HG03575 (cell line): Measurements from ENCODE around the gene LCLAT1.
"Not testable (repeated sequence)": the region's sequence is repeated elsewhere in the genome, so short reads cannot be mapped to it uniquely, and the experiment has no call there.

Source experiments
- ATAC-seq: cut with Tn5 transposase; IDR thresholded peaks from one replicate; pipeline ENCODE4 v1.9.1; 2021; ENCODE audit not compliant: unreplicated experiment, insufficient number of reproducible peaks, low FRiP score; ENCODE audit errors: extremely low read depth

LCLAT1 gene

DNA sequence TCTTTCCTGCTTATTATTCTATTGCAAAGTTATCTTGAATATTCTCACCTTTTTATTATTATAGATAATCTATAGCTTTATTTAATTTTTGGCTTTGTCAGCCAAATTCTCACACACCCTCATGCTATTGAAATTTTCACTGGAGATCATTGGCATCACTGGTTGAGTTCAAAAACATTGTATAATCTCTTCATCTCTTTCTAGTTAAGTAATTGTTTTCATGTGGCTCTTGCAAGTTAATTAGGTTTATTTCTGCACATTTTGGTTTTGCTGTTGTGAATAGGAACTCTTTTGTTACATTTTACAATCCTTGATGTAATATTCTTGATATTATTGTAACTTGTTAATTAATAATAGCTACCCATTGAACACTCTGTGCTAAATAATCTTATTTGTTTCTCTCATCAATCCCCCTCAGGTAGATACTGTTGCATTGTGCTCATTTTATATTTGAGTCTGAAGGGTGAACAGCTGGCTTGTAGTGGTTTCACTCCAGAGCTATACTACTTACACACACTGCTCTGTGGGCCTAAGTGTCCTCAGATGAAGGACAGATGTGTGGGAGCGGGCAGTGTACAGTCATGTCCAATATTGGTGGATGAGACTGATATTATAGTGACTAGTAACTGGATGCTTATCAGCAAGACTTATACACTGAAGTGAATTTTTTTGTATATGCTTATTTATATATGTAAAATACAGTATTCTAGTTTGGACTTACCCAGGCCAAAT is 112.7 kb downstream of the LCLAT1 start:
- ATAC-seq, result no peak

DNA sequence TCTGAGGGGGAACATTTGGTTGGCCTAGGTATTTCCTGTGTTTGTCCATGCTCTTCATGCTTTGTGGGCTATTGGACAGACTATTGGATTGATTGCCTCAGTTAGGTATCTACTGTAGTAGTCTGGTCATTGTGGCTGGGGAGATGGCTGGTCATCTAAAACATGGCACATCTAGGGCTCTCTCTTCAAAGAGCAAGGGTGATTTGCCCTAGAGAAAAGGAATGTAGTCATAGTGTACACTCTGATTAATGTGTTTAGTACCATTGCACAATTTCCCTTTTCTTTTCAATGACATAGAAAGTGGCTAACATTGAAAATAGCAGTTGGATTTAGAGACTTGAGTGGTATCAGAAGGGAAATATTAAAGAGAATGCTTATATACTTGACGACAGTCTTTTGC is 114.3 kb downstream of the LCLAT1 start:
- ATAC-seq, result no peak

GRCh38 chr2:30565851-30566358 is 118.9 kb downstream of the LCLAT1 start:
- ATAC-seq, result no peak

- no peak for ATAC-seq
These were observed 119.6 kb downstream of the LCLAT1 start for GRCh38 chr2:30566631-30567030.

DNA sequence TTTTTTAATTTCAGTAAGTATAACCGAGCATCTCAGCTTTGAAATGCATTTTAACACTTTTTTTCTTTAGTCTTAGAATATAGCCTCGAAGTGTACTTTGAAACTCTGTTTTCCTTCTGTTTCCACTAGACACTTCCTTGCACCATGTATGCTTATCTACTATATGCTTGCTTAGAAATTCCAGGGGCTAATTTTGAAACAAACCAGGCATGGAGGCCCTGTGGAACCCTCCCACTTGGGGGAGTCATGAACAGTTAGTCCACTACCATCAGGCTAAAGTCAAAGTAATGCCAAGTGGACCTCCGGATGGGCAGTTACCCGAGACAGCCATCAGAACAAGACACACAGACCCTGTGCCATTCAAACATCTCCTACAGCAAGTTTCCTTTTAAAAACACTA is 120.3 kb downstream of the LCLAT1 start:
- ATAC-seq, result no peak

DNA sequence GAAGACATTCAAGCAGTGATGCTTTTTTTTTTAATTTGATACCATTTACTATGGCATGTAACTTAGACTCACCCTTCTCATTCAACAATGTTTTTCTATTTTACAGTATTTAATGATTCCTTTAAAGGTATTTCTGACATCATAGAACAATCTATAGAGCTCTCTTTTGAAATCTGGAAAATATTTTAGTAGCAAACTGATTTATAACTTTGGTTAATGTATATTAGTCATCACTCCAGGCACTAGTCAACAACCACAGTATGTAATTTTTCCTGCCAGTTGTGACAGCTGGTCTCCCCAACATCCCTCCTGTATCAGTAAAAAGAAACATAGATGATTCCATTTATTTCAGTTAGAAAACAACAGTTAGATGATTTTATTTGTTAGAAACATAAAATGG is 122.9 kb downstream of the LCLAT1 start:
- ATAC-seq, result no peak

DNA sequence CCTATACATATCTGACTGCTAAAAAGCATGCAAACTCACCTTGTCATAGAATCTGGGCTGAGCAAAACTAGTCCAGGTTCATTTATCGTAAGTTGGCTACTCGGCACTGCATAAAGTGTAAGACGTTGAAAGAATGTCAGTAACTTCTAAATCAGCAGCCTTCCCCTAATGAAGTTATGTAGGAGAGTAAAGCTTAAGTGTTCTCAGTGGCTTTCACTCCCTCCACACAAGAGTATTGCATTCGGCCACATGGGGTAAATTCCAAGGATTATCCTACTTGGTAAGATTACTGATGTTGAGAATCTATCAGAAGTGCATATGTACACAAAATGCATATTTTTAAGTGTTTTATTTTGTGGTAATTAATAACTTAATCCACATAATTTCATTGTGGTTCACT is 130.1 kb downstream of the LCLAT1 start:
- ATAC-seq, result no peak

- ATAC-seq, result no peak
These were observed 133.3 kb downstream of the LCLAT1 start for GRCh38 chr2:30580391-30580790.

- ATAC-seq, result no peak
These were observed 135.5 kb downstream of the LCLAT1 start for GRCh38 chr2:30582521-30582920.

DNA sequence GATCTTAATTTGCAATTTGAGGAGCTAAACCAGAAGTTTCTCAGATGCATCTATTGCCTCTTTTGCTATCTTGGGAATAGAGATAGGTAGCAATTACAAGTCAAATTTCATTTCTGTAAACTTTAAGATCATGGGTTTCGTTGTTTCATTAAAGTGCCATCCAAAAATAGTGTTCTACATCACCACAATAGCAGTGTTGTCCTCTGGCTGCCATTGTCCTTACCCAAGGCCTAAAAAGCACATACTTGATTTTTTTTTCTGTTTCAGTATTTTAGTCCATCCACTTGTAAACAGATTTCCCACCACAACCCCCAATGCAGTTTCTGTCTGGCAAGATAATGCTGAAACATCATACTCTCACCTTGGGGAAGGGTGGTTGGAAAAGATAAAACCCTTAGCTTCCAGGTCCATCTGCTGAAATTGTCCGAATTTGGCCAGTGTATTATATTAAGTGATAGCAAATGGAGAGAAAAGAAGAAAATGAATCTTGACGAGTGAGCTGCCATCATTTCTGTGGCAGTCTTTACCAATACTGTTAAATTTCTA is 136.2 kb downstream of the LCLAT1 start:
- no peak for ATAC-seq

DNA sequence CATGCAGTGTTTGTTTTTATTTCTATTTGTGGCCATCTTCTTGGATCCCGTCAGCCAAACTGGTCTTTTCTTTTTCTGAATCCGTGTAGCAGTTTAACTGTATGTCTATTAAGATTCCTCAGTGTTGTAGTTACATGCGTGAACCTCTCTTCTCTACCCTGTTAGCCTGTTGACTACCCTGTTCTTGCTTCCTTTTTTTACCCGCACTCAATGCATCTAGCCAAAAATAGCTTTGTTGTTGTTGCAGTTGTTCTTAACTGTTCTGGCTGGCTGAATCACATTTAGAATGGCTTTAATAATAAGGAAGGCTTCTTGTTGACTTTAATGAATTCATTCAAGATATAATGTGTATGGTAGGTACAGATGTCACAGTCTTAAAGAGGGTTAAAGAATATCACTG is 137.1 kb downstream of the LCLAT1 start:
- ATAC-seq, result no peak

DNA sequence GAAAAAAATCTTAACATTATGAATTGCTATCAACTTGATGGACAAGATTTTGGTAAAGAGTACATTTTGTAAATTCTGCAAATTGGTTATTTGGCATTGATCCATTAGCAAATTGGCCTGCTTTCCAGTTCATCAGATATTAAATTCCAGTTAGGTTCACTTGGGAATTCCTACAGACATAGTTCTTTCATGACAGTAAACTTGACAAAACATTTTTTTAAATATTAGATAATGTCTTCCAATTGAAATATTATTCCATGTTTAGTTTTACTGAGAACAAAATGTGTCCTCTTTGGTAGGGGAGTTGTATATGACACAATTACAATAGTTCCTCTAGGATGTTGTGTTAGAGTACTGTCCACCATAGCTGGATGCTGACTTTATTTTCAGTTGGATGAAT is 141.9 kb downstream of the LCLAT1 start:
- ATAC-seq, result no peak

DNA sequence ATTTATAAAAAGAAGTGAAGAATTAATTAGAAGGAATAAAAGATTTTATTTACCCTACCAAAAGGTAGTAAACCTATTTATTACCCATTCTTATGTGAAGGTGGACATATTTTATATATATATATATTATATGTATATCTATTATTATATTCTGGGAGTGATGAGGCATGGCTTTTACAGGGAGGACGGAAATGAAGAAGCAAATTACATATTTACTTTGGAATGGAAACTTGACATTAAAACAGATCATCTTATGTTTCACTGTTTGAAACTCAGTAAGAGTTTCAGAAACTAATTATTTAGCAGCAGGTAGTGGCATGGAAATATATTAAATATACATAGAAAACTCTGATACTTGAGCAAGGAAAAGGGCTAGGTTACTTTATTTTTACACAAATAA is 143.4 kb downstream of the LCLAT1 start:
- no peak for ATAC-seq

DNA sequence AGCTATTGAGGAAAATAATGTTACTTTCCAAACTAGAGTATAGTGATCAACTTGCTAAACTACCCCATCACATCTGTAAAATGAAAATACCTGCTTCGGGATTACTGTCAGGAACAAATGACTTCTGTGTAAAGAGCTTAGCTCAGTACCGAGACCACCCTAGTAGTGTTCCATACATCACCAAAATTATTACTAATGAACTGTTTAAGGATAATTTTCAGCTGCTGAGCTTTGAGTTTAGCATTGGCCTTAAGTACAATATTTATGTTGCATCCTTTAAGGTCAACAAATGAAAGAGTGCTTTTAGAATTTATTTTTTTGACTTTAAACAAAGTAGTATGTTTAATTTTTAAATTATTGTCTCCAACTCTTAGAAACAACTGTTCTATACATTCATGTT is 144.1 kb downstream of the LCLAT1 start:
- no peak for ATAC-seq

- ATAC-seq, result no peak
These were observed 154.3 kb downstream of the LCLAT1 start for GRCh38 chr2:30601375-30601774.

- no peak for ATAC-seq
These were observed 158.2 kb downstream of the LCLAT1 start for GRCh38 chr2:30605197-30605596.

GRCh38 chr2:30608643-30609042 is 161.6 kb downstream of the LCLAT1 start:
- no peak for ATAC-seq

DNA sequence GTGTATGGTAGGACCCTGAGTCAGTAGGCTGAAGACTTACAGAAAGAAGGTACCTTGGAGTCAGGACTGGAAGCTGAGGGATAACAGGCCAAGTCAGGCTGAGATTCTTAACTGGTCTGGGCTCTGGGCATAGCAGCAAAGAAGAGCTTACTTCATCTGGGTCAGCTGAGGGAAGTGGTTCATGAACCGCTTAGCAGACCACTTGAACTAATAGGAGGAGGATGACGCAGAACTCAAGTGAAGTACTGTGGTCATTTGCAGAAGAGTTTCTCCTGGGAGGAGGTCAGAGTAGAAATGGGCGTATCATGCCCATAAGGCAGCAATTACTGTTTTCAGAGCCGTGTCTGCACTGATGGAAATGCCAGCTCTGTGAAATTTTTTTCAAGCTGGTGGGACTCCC is 164.5 kb downstream of the LCLAT1 start:
- ATAC-seq, result no peak

DNA sequence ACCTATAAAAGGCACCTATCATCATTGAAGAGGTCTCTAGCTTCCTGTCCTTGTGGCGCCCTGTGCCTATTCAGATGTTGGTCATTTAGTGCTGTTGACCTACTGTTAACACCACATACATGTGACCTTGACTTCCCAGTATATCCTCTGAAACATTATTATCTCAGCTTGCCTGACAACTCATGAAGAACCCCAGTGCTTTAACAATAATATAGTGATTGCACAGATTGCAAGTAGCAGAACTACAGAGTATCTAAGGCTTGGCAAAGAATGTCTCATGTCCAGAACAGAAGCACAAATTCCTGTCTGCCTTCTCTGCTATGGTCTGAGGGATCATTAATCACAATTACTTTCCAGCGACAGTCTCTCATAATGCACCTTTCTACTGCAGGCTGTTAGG is 165.3 kb downstream of the LCLAT1 start:
- ATAC-seq, result no peak

DNA sequence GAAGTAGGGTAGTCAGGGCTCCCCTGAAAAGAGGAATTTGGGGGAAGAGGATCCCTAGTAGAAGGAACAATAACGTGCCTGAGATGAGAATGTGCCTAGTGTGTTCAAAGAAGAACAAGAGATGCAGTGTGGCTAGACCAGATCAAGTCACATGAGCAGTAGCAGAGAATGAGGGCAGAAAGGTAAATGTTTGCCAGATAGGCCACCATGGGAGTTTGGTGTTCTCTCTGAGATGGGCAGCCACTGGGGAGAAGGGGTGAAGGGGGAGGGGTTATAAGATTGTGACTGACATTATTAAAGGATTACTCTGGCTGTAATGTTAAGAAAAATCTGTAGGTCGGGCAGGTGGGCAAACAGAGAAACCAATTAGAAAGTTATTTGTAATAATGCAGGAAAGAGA is 166.0 kb downstream of the LCLAT1 start:
- no peak for ATAC-seq

GRCh38 chr2:30614227-30614626 is 167.2 kb downstream of the LCLAT1 start:
- not testable (repeated sequence) for ATAC-seq
